Neural crest cell (in vitro differentiated cells): Measurements from ENCODE around the gene TBX15. TPM values are rescaled to one million over a fixed set of nuclear protein-coding genes. Genes with fewer than 3 reads are reported as not detected.

Experiments
- DNase-seq: peaks from one replicate; pipeline ENCODE4 v3.0.0; 2021; ENCODE audit warnings: low read depth, mixed read lengths, low spot score
- H3K27ac Mint-ChIP-seq: one replicate; pipeline ENCODE4 v1.8.0; 2021; ENCODE audit warnings: mild to moderate bottlenecking, mixed read lengths; ENCODE audit not compliant: unreplicated experiment
- H3K27me3 Mint-ChIP-seq: 2 replicates; pipeline ENCODE4 v1.8.0; 2021; ENCODE audit warnings: low read depth, mild to moderate bottlenecking, mixed read lengths
- H3K36me3 Mint-ChIP-seq: 2 replicates; pipeline ENCODE4 v1.8.0; 2021; ENCODE audit warnings: low read depth, mild to moderate bottlenecking, mixed read lengths
- H3K4me1 Mint-ChIP-seq: 2 replicates; pipeline ENCODE4 v1.8.0; 2021; ENCODE audit warnings: mixed read lengths
- H3K4me3 Mint-ChIP-seq: one replicate; pipeline ENCODE4 v1.8.0; 2021; ENCODE audit warnings: mild to moderate bottlenecking, mixed read lengths
- H3K9me3 Mint-ChIP-seq: 2 replicates; pipeline ENCODE4 v1.8.0; 2021; ENCODE audit warnings: mixed read lengths
- total RNA-seq: library from RNA; stranded (reverse); gene quantifications from 2 replicates; pipeline ENCODE4 v1.2.1, GENCODE V29; 2021
- TF ChIP-seq, protein P1 (sequence below): fragments of 200-600 bp; sonication (generic); conservative IDR thresholded peaks from 2 replicates; pipeline ENCODE4 v1.5.0; 2021; ENCODE audit warnings: antibody characterized with exemption, mild to moderate bottlenecking

Gene TBX15
- total RNA-seq, 1 donor from 2014 or later = 3.2 TPM

DNA sequence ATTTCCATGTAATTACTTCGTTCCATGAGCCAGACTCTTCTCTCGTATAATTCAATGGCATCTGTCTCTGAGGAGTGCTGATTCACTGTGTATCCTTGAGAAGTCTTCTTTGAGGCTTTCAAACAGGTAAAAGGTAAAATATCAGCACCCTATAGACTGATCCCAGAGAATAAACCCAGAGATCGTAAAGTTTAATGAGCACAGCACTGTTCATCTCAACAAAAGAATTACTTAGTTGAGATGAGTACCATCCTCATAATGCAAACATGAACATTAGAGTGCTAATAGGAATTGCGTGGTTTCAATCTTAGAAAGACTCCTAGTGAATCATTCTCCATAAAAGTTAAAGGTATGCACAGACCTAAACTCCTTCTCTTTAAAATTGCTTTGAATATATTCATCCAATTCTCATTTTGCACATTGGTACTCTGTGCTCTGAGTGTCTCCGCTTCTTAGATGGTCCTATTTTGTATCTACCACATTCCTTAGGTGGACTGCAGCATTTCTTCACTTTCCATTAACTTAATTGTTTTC is 97.2 kb downstream of the TBX15 start:
- Mint-ChIP-seq H3K27ac (no peak overlapping the region), H3K9me3 (no peaks in the 10 kb centered on the region), H3K36me3 (no peaks in the 10 kb centered on the region), H3K4me3 (no peak overlapping the region), H3K27me3 (peaks cover 9% of the 10 kb centered on the region), H3K4me1 (no peaks in the 10 kb centered on the region)
- no peak for DNase-seq
- TF ChIP-seq, protein P1, sequence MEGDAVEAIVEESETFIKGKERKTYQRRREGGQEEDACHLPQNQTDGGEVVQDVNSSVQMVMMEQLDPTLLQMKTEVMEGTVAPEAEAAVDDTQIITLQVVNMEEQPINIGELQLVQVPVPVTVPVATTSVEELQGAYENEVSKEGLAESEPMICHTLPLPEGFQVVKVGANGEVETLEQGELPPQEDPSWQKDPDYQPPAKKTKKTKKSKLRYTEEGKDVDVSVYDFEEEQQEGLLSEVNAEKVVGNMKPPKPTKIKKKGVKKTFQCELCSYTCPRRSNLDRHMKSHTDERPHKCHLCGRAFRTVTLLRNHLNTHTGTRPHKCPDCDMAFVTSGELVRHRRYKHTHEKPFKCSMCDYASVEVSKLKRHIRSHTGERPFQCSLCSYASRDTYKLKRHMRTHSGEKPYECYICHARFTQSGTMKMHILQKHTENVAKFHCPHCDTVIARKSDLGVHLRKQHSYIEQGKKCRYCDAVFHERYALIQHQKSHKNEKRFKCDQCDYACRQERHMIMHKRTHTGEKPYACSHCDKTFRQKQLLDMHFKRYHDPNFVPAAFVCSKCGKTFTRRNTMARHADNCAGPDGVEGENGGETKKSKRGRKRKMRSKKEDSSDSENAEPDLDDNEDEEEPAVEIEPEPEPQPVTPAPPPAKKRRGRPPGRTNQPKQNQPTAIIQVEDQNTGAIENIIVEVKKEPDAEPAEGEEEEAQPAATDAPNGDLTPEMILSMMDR = no peak

DNA sequence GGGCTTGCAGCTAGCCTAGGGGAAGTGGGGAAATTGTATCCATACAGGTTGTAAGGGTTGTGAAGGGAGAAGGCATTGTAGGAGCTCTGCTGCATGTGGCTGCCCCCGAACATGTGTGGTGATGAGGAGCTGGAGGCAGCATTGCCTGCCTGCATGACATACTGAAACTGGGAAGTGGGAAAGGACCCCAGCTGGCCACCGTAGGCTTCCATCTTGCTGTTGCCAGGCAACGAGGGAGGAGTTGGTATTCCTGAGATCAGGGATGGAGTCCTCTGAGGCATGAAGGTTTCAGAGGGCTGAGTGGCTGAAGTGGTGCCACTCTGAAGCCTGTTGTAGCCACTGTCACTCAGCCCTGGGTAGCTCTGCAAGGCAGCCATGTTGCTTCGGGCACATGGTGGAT is 103.2 kb downstream of the TBX15 start:
- H3K4me3 Mint-ChIP-seq = no peak overlapping the region
- no peaks in the 10 kb centered on the region for H3K36me3 Mint-ChIP-seq
- no peak overlapping the region for H3K27ac Mint-ChIP-seq
- H3K4me1 Mint-ChIP-seq = peaks cover 4% of the 10 kb centered on the region
- no peak for DNase-seq
- TF ChIP-seq, protein P1 = no peak
- no peaks in the 10 kb centered on the region for H3K9me3 Mint-ChIP-seq
- H3K27me3 Mint-ChIP-seq = no peaks in the 10 kb centered on the region

GRCh38 chr1:118881751-118882150 is 106.4 kb downstream of the TBX15 start:
- TF ChIP-seq, protein P1 = no peak
- Mint-ChIP-seq H3K27me3 (no peaks in the 10 kb centered on the region), H3K4me3 (no peak overlapping the region), H3K27ac (no peak overlapping the region), H3K36me3 (no peaks in the 10 kb centered on the region), H3K9me3 (no peaks in the 10 kb centered on the region), H3K4me1 (peaks cover 4% of the 10 kb centered on the region)
- DNase-seq = no peak

- no peaks in the 10 kb centered on the region for H3K27me3 Mint-ChIP-seq
- H3K36me3 Mint-ChIP-seq = no peaks in the 10 kb centered on the region
These were observed 109.5 kb downstream of the TBX15 start for GRCh38 chr1:118878661-118879060.

DNA sequence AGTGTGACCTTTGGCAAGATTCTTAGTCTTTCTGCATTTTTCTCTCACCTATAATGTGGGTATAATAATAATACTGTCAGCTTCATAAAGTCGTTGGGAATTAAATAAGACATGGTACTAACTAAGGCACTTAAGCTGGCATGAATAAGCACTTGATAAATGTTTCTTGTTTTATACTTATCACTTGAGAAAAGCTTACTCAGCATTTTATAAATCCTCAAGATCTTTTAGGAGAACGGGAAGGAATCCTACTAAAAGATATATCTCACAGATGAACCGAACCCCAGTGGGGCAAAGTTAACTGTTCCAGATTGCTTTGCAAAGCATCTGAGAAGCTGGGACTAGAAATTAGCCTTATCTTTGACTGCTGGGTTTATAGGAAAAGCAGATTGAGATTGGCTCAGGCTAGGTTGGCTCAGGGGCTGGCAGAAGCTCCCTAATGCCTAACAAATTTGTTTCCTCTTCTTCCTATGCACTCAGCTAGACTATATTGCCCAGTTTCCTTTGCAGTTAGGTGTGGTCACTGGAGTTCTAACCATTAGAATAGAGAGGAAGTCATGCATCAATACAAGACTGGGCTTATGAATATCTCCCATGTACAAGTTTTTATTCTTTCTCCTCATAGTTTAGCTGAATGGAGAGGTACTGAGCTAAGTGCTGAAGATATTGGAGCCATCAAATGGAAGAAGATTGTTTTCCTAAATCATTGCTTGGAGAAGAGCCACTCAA is 110.3 kb downstream of the TBX15 start:
- H3K27me3 Mint-ChIP-seq = no peaks in the 10 kb centered on the region
- no peaks in the 10 kb centered on the region for H3K9me3 Mint-ChIP-seq
- H3K27ac Mint-ChIP-seq = no peak overlapping the region
- H3K4me1 Mint-ChIP-seq = peaks cover 8% of the 10 kb centered on the region
- TF ChIP-seq, protein P1 = no peak
- DNase-seq = no peak
- H3K36me3 Mint-ChIP-seq = no peaks in the 10 kb centered on the region
- no peak overlapping the region for H3K4me3 Mint-ChIP-seq

More at GRCh38 chr1:118878661-118879060, 109.5 kb downstream of the TBX15 start:
- TF ChIP-seq, protein P1 = no peak
- Mint-ChIP-seq H3K27ac (no peak overlapping the region), H3K4me1 (peaks cover 8% of the 10 kb centered on the region), H3K9me3 (no peaks in the 10 kb centered on the region), H3K4me3 (no peak overlapping the region)
- DNase-seq = no peak
